Gastrocnemius medialis (tissue), 4 donors: ENCODE measurements around the gene GLYAT. TPM values are rescaled to one million over a fixed set of nuclear protein-coding genes. Genes with fewer than 3 reads are reported as not detected.
"Not testable (repeated sequence)": the region's sequence is repeated elsewhere in the genome, so short reads cannot be mapped to it uniquely, and the experiment has no call there.

Experiments used
- ATAC-seq, 2 donors: fragments of 150-250 bp; one replicate each; pipeline ENCODE4 v1.9.1; 2016
- DNase-seq, 2 donors: peaks; one replicate each; pipeline ENCODE4 v3.0.0-alpha.2; 2019
- H3K27ac ChIP-seq, 4 donors: fragments of 200-600 bp; sonication (generic); 1 replicate in 1 of 4; 2 replicates in 3 of 4; pipeline ENCODE4 v1.5.1; 2016 to 2018; ENCODE audit warnings: mild to moderate bottlenecking in 2 of 4, moderate library complexity in 1 of 4
- H3K27me3 ChIP-seq, 3 donors: fragments of 200-600 bp; sonication (generic) in 2 of 3; 1 replicate in 1 of 3; 2 replicates in 2 of 3; pipeline versions ENCODE4 v1.5.1 to v1.6.0; 2016 to 2019; ENCODE audit warnings: mild to moderate bottlenecking in 1 of 3, moderate library complexity in 1 of 3
- H3K36me3 ChIP-seq, 2 donors: fragments of 200-600 bp; sonication (generic) in 1 of 2; one replicate each; pipeline ENCODE4 v1.5.1; 2017 to 2018
- H3K4me1 ChIP-seq, 2 donors: fragments of 200-600 bp; sonication (generic) in 1 of 2; one replicate each; pipeline ENCODE4 v1.5.1; 2016 to 2017; ENCODE audit warnings: mild to moderate bottlenecking in 2 of 2
- H3K4me3 ChIP-seq, 4 donors: fragments of 200-600 bp; sonication (generic) in 3 of 4; 1 replicate in 1 of 4; 2 replicates in 3 of 4; pipeline ENCODE4 v1.5.1; 2016 to 2019; ENCODE audit warnings: mild to moderate bottlenecking in 2 of 4
- H3K9me3 ChIP-seq, 3 donors: fragments of 200-600 bp; sonication (generic) in 2 of 3; 1 replicate in 1 of 3; 2 replicates in 2 of 3; pipeline ENCODE4 v1.5.1; 2016 to 2019
- CTCF ChIP-seq, 5 experiments: fragments of 450-650 bp in 3 of 5; fragments of 200-600 bp in 2 of 5; sonication (generic) in 2 of 5; IDR thresholded peaks in 4 of 5; conservative IDR thresholded peaks in 1 of 5; 1 replicate in 4 of 5; 2 replicates in 1 of 5; pipeline ENCODE4 v1.5.1; 2016 to 2019; ENCODE audit warnings: antibody characterized with exemption in 5 of 5, mild to moderate bottlenecking in 3 of 5, moderate library complexity in 3 of 5
- POLR2A ChIP-seq, 2 donors: fragments of 450-650 bp; IDR thresholded peaks; one replicate each; pipeline ENCODE4 v1.6.1; 2017; ENCODE audit warnings: antibody characterized with exemption in 2 of 2, mild to moderate bottlenecking in 2 of 2, moderate library complexity in 2 of 2
- in situ Hi-C, 4 donors: fragments of 200-750 bp; cut with MboI; loops; one replicate each; pipeline versions ENCODE4 v1.15.0 to v1.8.0; 2017; ENCODE audit warnings: low sequenced_read_pairs in 4 of 4
- intact Hi-C: fragments of 100-400 bp; cut with DNase I; formaldehyde crosslinking; loops from one replicate; pipeline ENCODE4 v1.15.1; 2023; ENCODE audit warnings: low total_unique reads
- total RNA-seq, 4 donors: library from RNA; depleted of rRNA; stranded (reverse); fragments of >200 nt; gene quantifications; one replicate each; pipeline versions ENCODE4 v1.1.0 to v1.2.3, GENCODE V29; 2016

GLYAT gene
- total RNA-seq, 4 donors from 2014 or later = 0.23 to 0.24 TPM; not detected in 2

- H3K36me3 ChIP-seq = no peaks in the 10 kb centered on the region
- DNase-seq (no peak), ATAC-seq (no peak)
- no peak overlapping the region for H3K27ac ChIP-seq
- intact Hi-C loops = no loop called here
- no peak for TF ChIP-seq CTCF (IDR thresholded peaks at IDR 0.05 in 4 of 5, conservative IDR thresholded peaks at IDR 0.05 in 1 of 5)
- TF ChIP-seq POLR2A (IDR thresholded peaks at IDR 0.05) = no peak
- H3K4me3 ChIP-seq = no peak overlapping the region
- in situ Hi-C loops = no loop called here
- no peaks in the 10 kb centered on the region for H3K9me3 ChIP-seq
- H3K4me1 ChIP-seq = no peaks in the 10 kb centered on the region
- no peaks in the 10 kb centered on the region for H3K27me3 ChIP-seq
These were observed 40.1 kb downstream of the GLYAT start for GRCh38 chr11:58691675-58692074.

- no peaks in the 10 kb centered on the region for H3K9me3 ChIP-seq
- no peak for TF ChIP-seq POLR2A (IDR thresholded peaks at IDR 0.05)
- TF ChIP-seq CTCF (IDR thresholded peaks at IDR 0.05 in 4 of 5, conservative IDR thresholded peaks at IDR 0.05 in 1 of 5) = no peak
- H3K4me1 ChIP-seq = no peaks in the 10 kb centered on the region
- intact Hi-C loops (no loop called here), in situ Hi-C loops (no loop called here)
- H3K4me3 ChIP-seq = no peak overlapping the region
- no peaks in the 10 kb centered on the region for H3K36me3 ChIP-seq
- DNase-seq = no peak
- ATAC-seq = no peak
- no peaks in the 10 kb centered on the region for H3K27me3 ChIP-seq
- no peak overlapping the region for H3K27ac ChIP-seq
These were observed 42.8 kb downstream of the GLYAT start for GRCh38 chr11:58688789-58689503.

GRCh38 chr11:58685973-58686722, 45.6 kb downstream of the GLYAT start:
- ATAC-seq = no peak
- intact Hi-C loops = no loop called here
- no peak for DNase-seq
- Histone ChIP-seq H3K4me3 (no peak overlapping the region), H3K27me3 (no peaks in the 10 kb centered on the region), H3K9me3 (no peaks in the 10 kb centered on the region), H3K4me1 (no peaks in the 10 kb centered on the region), H3K36me3 (no peaks in the 10 kb centered on the region), H3K27ac (no peak overlapping the region)
- no peak for TF ChIP-seq POLR2A (IDR thresholded peaks at IDR 0.05)
- TF ChIP-seq CTCF (IDR thresholded peaks at IDR 0.05 in 4 of 5, conservative IDR thresholded peaks at IDR 0.05 in 1 of 5) = no peak
- in situ Hi-C loops = no loop called here

- ATAC-seq, H3K36me3 ChIP-seq, H3K27me3 ChIP-seq, H3K4me3 ChIP-seq, in situ Hi-C loops, DNase-seq, H3K9me3 ChIP-seq, H3K27ac ChIP-seq, H3K4me1 ChIP-seq, intact Hi-C loops: not testable (repeated sequence)
These were observed 49.1 kb downstream of the GLYAT start for GRCh38 chr11:58682660-58683059.

- H3K4me1 ChIP-seq, DNase-seq: not testable (repeated sequence)
- in situ Hi-C loops = loop anchor here in 2 of 4 donors (10.0 kb wide), 1 partner anchor 103 kb away; the partner anchor contains the start of genes LPXN (in 2 of the 2) and ZFP91 (in 2 of the 2)
These were observed 54.2 kb downstream of the GLYAT start for GRCh38 chr11:58677536-58677935.

More at GRCh38 chr11:58677536-58677935, 54.2 kb downstream of the GLYAT start:
- intact Hi-C loops, ATAC-seq, H3K9me3 ChIP-seq, H3K27ac ChIP-seq, H3K27me3 ChIP-seq, H3K4me3 ChIP-seq, H3K36me3 ChIP-seq: not testable (repeated sequence)
